C4-2B (cell line): ENCODE results near the gene TTL.

Experiments
- H3K27ac ChIP-seq: fragments of 450-650 bp; 2 replicates; pipeline ENCODE4 v1.5.1; 2017
- CTCF ChIP-seq: fragments of 450-650 bp; conservative IDR thresholded peaks from 2 replicates; pipeline ENCODE4 v1.5.1; 2017; ENCODE audit warnings: mild to moderate bottlenecking
- ZFX ChIP-seq: fragments of 450-650 bp; IDR thresholded peaks from 2 replicates; pipeline ENCODE4 v1.6.1; 2017

Gene TTL

GRCh38 chr2:112449854-112450253, 32.1 kb upstream of the TTL start:
- TF ChIP-seq CTCF (no peak), ZFX (no peak)
- H3K27ac ChIP-seq, result no peak overlapping the region

GRCh38 chr2:112451317-112451716, 30.6 kb upstream of the TTL start:
- TF ChIP-seq ZFX, result no peak
- no peak for TF ChIP-seq CTCF
- H3K27ac ChIP-seq, result no peak overlapping the region

- no peak overlapping the region for H3K27ac ChIP-seq
- no peak for TF ChIP-seq CTCF
- TF ChIP-seq ZFX, result no peak
Observed at GRCh38 chr2:112454586-112454985, 27.4 kb upstream of the TTL start.

- TF ChIP-seq CTCF, result no peak
- no peak for TF ChIP-seq ZFX
Observed at GRCh38 chr2:112459372-112459771, 22.6 kb upstream of the TTL start.

GRCh38 chr2:112462178-112462577, 19.8 kb upstream of the TTL start:
- TF ChIP-seq ZFX (no peak), CTCF (no peak)
- H3K27ac ChIP-seq, result no peak overlapping the region

More at GRCh38 chr2:112459372-112459771, 22.6 kb upstream of the TTL start:
- H3K27ac ChIP-seq, result no peak overlapping the region

- no peak overlapping the region for H3K27ac ChIP-seq
- TF ChIP-seq CTCF, result no peak
- TF ChIP-seq ZFX, result no peak
Observed at GRCh38 chr2:112463256-112463655, 18.7 kb upstream of the TTL start.

GRCh38 chr2:112465382-112465781, 16.6 kb upstream of the TTL start:
- H3K27ac ChIP-seq, result no peak overlapping the region
- TF ChIP-seq ZFX (no peak), CTCF (peak; percentile 14)
